Measurements from ENCODE around the gene KISS1R.
"Not testable (repeated sequence)": the region's sequence is repeated elsewhere in the genome, so short reads cannot be mapped to it uniquely, and the experiment has no call there.

Gene KISS1R

DNA sequence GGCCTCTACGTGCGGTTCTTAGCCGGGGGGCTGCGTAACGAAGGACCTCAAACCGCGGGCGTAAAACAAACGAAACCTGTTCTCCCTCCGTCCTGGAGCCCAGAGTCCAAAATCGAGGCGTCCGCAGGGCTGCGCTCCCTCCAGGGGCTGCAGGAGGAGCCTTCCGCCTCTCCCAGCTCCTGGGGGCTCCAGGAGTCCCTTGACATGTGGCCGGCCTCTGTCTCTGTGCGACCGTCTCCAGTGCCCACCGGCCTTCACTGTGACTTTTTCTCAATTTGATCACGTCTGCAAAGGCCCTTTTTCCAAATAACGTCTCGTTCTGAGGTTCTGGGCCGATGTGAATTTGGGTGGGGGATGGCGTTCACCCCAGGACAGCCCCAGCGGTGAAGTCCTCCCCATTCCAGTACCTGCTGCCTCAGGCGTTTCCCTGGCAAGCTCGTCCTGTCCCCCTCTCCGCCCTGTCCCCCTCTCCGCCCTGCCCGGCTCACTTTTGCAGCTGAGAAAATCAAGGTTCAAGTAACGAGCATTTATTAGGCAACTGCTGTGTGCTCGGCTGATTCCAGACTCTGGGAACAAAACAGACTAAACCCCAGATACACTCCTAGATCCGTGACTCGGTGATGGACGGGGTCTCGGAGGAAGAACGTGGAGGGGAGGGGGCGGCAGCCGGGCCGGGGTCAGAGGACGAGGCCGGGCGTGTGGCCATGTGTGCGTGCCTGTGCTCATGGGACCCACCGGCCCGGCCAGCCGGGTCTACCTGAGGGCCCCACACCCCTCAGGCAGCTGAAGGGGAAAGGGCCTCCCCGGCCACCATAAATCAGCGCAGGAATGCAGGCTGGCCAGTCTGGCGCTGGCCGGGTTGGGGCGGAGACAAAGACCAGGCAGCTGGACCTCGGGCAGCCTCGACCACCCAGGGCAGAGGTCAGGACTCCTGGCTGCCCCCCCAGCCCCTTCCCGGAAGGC lies 39.0 kb downstream of the KISS1R start:
- no peak for DNase-seq

DNA sequence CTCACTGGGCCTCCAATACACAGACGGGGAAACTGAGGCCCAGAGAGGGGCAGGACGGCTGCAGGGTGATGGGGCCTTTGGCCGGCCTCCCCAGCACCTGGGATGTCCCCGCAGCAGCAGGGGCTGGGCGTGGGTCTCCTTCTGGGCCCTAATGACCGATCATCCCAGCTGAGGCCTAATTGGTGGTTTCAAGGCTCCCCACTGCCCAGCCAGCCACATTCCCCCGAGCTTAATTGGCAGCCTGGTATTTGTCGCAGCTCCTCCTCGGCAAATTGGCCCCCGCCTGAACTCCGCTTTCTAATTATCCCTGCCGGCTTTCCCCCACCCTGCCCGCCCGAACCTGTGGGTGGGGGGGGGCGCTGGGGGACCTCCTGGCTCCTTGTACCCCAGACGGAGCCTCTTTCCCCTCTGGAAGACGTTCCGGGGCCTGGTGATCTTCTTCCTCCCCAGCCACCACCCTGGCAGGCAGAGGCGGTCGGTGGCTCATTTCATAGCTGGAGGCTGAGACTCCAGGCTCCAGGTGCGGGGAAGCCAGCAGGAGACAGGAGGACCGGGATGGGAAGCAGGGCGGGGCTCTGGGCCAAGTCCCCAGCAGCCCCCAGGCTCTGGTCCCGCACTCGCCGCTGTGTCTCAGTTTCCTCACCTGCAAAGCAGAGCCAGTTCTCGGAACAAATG lies 39.8 kb downstream of the KISS1R start:
- no peak for DNase-seq

GRCh38 chr19:957578-957977 lies 40.4 kb downstream of the KISS1R start:
- not testable (repeated sequence) for DNase-seq

GRCh38 chr19:958967-959855 lies 42.1 kb downstream of the KISS1R start:
- DNase-seq: peak; percentile 64

GRCh38 chr19:960020-960419 lies 42.9 kb downstream of the KISS1R start:
- DNase-seq: no peak

DNA sequence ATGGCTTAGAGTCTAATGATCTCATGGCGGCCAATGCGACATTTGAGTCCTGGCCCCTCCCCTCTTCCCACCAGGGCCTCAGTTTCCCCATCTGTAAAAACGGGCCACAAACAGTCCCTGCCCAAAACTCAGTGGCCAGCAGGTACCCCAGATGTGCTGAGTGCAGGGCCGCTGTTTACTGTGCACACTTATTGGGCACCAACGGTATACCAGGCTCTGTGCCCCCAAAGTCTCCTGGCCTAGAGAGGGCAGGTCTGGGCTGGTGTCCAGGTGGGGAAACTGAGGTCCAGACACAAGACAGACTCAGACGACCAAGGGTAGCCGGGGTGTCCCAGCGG lies 43.4 kb downstream of the KISS1R start:
- DNase-seq: no peak

DNA sequence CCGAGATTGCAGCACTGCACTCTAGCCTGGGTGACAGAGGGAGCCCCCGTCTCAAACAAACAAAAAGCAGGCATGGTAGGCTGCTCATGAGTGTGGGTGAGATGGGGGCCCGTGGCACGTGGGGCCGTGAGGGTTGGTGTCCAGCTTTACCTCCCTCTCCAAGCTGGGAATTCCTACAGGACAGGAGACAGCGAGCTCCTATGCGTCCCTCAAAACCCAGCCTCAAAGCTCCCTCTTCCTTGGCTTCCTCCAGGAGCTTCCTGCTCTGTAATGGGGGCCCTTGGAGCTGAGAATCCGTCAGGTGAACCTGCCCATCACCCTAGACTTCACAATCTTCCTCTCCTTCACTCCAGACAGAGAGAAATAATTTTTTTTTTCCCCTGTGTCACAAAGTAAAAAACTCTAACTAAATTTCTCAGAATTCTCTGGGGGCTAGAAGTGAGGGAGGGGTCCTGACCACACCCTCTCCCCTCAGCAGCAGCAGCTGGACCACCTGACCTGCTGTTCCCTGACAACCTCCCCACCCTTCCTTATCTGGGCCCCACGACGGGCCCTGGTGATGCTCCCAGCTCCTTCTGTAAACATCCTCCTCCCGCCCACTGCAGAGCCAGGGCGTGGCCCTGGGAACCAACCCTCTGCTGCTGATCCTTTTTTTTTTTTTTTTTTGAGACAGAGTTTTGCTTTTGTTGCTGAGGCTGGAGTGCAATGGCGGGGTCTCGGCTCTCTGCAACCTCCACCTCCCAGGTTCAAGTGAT lies 44.9 kb downstream of the KISS1R start:
- no peak for DNase-seq

- no peak for DNase-seq
Measured at GRCh38 chr19:962683-963400, 45.7 kb downstream of the KISS1R start.

GRCh38 chr19:963486-963951 lies 46.4 kb downstream of the KISS1R start:
- DNase-seq: no peak

DNA sequence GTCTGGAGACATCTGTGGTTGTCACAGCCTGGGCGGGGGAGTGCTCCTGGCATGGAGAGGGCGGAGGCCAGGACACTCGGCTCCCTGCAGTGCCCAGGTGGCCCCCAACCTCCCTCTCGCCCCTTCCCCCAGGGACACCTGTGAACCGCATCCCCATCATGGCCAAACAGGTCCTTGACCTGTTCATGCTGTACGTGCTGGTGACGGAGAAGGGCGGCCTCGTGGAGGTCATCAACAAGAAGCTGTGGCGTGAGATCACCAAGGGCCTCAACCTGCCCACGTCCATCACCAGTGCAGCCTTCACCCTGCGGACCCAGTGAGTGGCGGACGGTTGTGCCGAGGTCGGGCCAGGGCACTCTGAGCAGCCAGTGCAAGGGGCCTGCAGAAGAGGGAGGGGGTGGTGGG lies 47.0 kb downstream of the KISS1R start:
- no peak for DNase-seq

- no peak for DNase-seq
Measured at GRCh38 chr19:964761-965694, 47.9 kb downstream of the KISS1R start.

- peak; percentile 48 for DNase-seq
Measured at GRCh38 chr19:966485-967088, 49.5 kb downstream of the KISS1R start.

Data from MV-4-11 (cell line).